ENCODE measurements around the gene SLC35A2.

The SLC35A2 gene

DNA sequence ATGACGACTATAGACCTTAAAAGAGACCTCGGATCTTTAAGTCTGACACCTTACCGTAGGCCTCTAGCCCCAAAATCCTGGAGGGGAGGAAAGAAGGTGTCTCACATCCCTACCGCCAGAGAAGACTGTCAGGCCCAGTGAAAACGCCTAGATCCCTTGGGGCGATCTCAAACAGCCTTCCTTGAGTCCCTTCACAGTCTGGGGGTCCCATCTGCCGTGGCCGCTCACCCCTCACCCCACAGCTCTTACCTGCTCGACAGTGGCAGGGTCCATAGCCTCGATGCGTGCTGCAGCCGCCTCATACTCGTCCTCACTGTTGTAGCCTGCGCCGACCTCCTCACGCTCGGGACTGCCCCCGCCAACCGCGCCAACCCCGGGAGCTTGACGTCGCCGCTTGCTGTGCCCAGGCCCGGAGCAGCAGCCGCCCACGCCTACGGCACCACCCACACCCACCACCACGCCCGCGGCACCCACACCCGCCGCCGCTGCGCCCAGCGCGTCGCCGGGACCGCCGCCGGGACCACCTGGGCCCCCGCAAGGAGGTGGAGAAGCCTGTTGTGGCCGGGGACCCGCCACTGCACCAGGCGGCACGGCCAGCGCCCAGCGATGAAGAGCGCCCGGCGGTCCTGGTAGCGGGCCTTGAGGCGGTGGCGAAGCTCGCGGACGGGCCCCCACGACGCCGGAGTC is 45.4 kb upstream of the SLC35A2 start:
- H3K27ac ChIP-seq (ENCODE audit: insufficient read depth in 1 of 2, low read depth in 1 of 2, low read length in 2 of 2, poor library complexity in 1 of 2, severe bottlenecking in 2 of 2): peak overlapping the region; percentile 34 to 88
- peaks cover 2 to 17% (median 5%) of the 10 kb centered on the region in 4 experiments for H3K36me3 ChIP-seq (ENCODE audit: control insufficient read depth in 4 of 4, insufficient read depth in 4 of 4, low read length in 3 of 4)
- WGBS (ENCODE audit: insufficient coverage): 44% methylated on average over 41 of the region's 61 CpGs
- H3K9me3 ChIP-seq (ENCODE audit: control extremely low read depth in 1 of 5, control insufficient read depth in 4 of 5, insufficient read depth in 2 of 5, low read depth in 1 of 5, low read length in 4 of 5): peaks cover 0 to 2% (median 0%) of the 10 kb centered on the region in 5 experiments
- no peaks in the 10 kb centered on the region for H3K27me3 ChIP-seq (replicated peaks in 2 of 5; ENCODE audit: control insufficient read depth in 4 of 5, insufficient read depth in 5 of 5, low read length in 4 of 5)
- ChIA-PET CTCF (interaction anchor here (1.1 to 3.5 kb wide), 3 partner anchors 8 to 18 kb away, joined by 3 to 24 read pairs (median 5); no protein-coding TSS in a partner anchor), POLR2A (interaction anchor here (1.3 kb wide), 1 partner anchor 59 kb away, joined by 3 read pairs; the partner anchor contains the start of genes PQBP1 and TIMM17B)
- peak in 2 of 3 donors; percentile 27 to 37 for DNase-seq
- H3K4me3 ChIP-seq (ENCODE audit: control insufficient read depth in 1 of 7, extremely low read depth in 1 of 7, insufficient read depth in 4 of 7, low read depth in 2 of 7, low read length in 6 of 7): peak overlapping the region; percentile 35 to 87 (median 71)
- H3K4me1 ChIP-seq (ENCODE audit: control extremely low read depth in 1 of 4, control insufficient read depth in 4 of 4, insufficient read depth in 4 of 4, low read length in 3 of 4): peaks cover 14 to 61% (median 22%) of the 10 kb centered on the region in 4 experiments

DNA sequence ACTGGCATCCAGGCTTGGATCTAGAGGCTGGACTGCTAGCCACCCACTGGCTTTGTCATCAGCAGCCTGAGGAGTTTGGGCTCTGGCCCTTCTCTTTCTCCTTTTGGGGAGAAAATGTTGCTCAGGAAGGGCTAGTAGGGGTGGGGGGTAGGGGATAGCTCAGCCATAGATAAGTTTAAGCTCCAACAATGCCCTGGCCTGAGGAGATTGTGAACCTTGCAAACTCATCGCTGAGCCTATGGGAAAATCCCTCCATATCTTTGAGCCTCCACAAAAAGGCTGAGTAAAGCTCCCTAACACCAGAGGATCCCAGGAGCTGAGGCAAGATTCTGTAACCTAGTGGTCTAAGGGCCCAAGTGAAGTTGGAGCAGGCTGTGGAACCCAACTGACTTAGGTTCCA is 37.1 kb upstream of the SLC35A2 start:
- H3K4me3 ChIP-seq (ENCODE audit: control insufficient read depth in 1 of 7, extremely low read depth in 1 of 7, insufficient read depth in 4 of 7, low read depth in 2 of 7, low read length in 6 of 7): no peak overlapping the region
- no peaks in the 10 kb centered on the region for H3K27me3 ChIP-seq (replicated peaks in 2 of 5; ENCODE audit: control insufficient read depth in 4 of 5, insufficient read depth in 5 of 5, low read length in 4 of 5)
- peaks cover 0 to 5% (median 3%) of the 10 kb centered on the region in 4 experiments for H3K36me3 ChIP-seq (ENCODE audit: control insufficient read depth in 4 of 4, insufficient read depth in 4 of 4, low read length in 3 of 4)
- no peaks in the 10 kb centered on the region for H3K9me3 ChIP-seq (ENCODE audit: control extremely low read depth in 1 of 5, control insufficient read depth in 4 of 5, insufficient read depth in 2 of 5, low read depth in 1 of 5, low read length in 4 of 5)
- H3K4me1 ChIP-seq (ENCODE audit: control extremely low read depth in 1 of 4, control insufficient read depth in 4 of 4, insufficient read depth in 4 of 4, low read length in 3 of 4): peaks cover 0 to 22% (median 8%) of the 10 kb centered on the region in 4 experiments
- CTCF ChIA-PET: interaction anchor here (0.6 to 2.3 kb wide), 3 partner anchors 8 to 57 kb away, joined by 3 to 7 read pairs (median 3); partner anchors contain the start of gene OTUD5
- DNase-seq: no peak
- no peak overlapping the region for H3K27ac ChIP-seq (ENCODE audit: insufficient read depth in 1 of 2, low read depth in 1 of 2, low read length in 2 of 2, poor library complexity in 1 of 2, severe bottlenecking in 2 of 2)
- 100% methylated on average over 1 of the region's 1 CpG for WGBS (ENCODE audit: insufficient coverage)
- POLR2A ChIA-PET: no interaction called here

- peaks cover 0 to 31% (median 27%) of the 10 kb centered on the region in 4 experiments for H3K4me1 ChIP-seq (ENCODE audit: control extremely low read depth in 1 of 4, control insufficient read depth in 4 of 4, insufficient read depth in 4 of 4, low read length in 3 of 4)
- H3K36me3 ChIP-seq (ENCODE audit: control insufficient read depth in 4 of 4, insufficient read depth in 4 of 4, low read length in 3 of 4): peaks cover 0 to 11% (median 3%) of the 10 kb centered on the region in 4 experiments
- H3K9me3 ChIP-seq (ENCODE audit: control extremely low read depth in 1 of 5, control insufficient read depth in 4 of 5, insufficient read depth in 2 of 5, low read depth in 1 of 5, low read length in 4 of 5): no peaks in the 10 kb centered on the region
- H3K4me3 ChIP-seq (ENCODE audit: control insufficient read depth in 1 of 7, extremely low read depth in 1 of 7, insufficient read depth in 4 of 7, low read depth in 2 of 7, low read length in 6 of 7): no peak overlapping the region
- CTCF ChIA-PET: interaction anchor here (0.6 to 3.5 kb wide), 13 partner anchors 9 to 314 kb away, joined by 3 to 24 read pairs (median 5); partner anchors contain the start of gene OTUD5
- no peaks in the 10 kb centered on the region for H3K27me3 ChIP-seq (replicated peaks in 2 of 5; ENCODE audit: control insufficient read depth in 4 of 5, insufficient read depth in 5 of 5, low read length in 4 of 5)
- WGBS (ENCODE audit: insufficient coverage): 48% methylated on average over 5 of the region's 8 CpGs
- DNase-seq: peak; percentile 30 to 59 (median 50)
- H3K27ac ChIP-seq (ENCODE audit: insufficient read depth in 1 of 2, low read depth in 1 of 2, low read length in 2 of 2, poor library complexity in 1 of 2, severe bottlenecking in 2 of 2): peak overlapping the region in 1 of 2 experiments; percentile 34
- POLR2A ChIA-PET: interaction anchor here (0.8 to 1.3 kb wide), 2 partner anchors 9 to 26 kb away, joined by 3 to 5 read pairs; no protein-coding TSS in a partner anchor
These were observed 34.3 kb upstream of the SLC35A2 start for GRCh38 chrX:48945517-48946348.

DNA sequence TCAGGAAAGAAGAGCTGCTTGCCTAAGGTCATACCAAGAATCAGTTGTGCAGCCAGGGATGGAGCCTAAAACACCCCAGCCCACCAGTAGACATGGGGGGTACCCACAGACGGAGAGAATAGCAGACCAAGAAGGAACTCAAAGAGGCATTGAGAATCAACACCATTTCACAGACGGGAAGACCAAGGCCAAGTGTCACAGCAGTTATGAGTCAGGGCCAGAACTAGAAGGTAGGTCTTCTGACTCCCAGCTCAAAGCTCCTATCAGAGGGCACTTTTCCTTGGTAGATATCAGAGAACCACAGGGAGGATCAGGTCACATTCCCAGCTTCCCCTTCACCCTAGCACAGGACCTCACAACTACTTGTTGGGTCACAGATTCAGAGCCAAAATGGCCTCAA is 31.4 kb upstream of the SLC35A2 start:
- DNase-seq: no peak
- Histone ChIP-seq H3K27me3 (replicated peaks in 2 of 5; ENCODE audit: control insufficient read depth in 4 of 5, insufficient read depth in 5 of 5, low read length in 4 of 5) (peaks cover 0 to 4% (median 0%) of the 10 kb centered on the region in 5 experiments), H3K27ac (ENCODE audit: insufficient read depth in 1 of 2, low read depth in 1 of 2, low read length in 2 of 2, poor library complexity in 1 of 2, severe bottlenecking in 2 of 2) (peak overlapping the region in 1 of 2 experiments; percentile 37), H3K4me1 (ENCODE audit: control extremely low read depth in 1 of 4, control insufficient read depth in 4 of 4, insufficient read depth in 4 of 4, low read length in 3 of 4) (peaks cover 15 to 59% (median 54%) of the 10 kb centered on the region in 4 experiments), H3K36me3 (ENCODE audit: control insufficient read depth in 4 of 4, insufficient read depth in 4 of 4, low read length in 3 of 4) (peaks cover 0 to 9% (median under 1%) of the 10 kb centered on the region in 4 experiments), H3K9me3 (ENCODE audit: control extremely low read depth in 1 of 5, control insufficient read depth in 4 of 5, insufficient read depth in 2 of 5, low read depth in 1 of 5, low read length in 4 of 5) (no peaks in the 10 kb centered on the region), H3K4me3 (ENCODE audit: control insufficient read depth in 1 of 7, extremely low read depth in 1 of 7, insufficient read depth in 4 of 7, low read depth in 2 of 7, low read length in 6 of 7) (no peak overlapping the region)
- CTCF ChIA-PET: interaction anchor here (1.0 to 1.3 kb wide), 2 partner anchors 22 to 31 kb away, joined by 3 to 5 read pairs; partner anchors contain the start of gene SLC35A2
- 80% methylated on average over 1 of the region's 2 CpGs for WGBS (ENCODE audit: insufficient coverage)
- POLR2A ChIA-PET: no interaction called here

DNA sequence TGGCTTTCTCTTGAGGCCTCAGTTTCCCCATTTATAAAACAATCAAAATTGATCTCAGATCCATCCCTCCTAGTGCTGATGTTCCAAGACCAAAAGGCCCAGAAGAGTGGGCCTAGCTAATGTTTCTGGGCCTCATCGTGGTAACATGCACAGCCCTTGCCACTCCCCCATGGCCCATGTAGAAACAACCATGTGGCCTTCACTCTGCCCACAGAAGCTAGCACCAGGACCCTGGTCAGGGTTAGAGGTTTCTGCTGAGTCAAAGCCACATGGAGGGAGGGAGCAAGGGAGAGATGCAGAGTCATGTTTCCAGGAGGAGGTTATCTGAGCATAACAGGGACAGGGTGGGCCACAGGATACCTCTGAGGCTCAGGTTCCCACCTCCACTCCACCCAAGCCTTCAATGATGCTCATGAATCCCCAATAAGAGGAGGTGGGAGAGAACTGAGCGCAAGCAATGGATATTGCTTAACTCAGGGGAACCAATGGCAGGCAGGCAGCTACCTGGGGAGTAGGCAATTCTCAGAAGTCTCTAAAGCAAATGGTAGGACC is 29.0 kb upstream of the SLC35A2 start:
- peaks cover 0 to 9% (median under 1%) of the 10 kb centered on the region in 4 experiments for H3K36me3 ChIP-seq (ENCODE audit: control insufficient read depth in 4 of 4, insufficient read depth in 4 of 4, low read length in 3 of 4)
- CTCF ChIA-PET: interaction anchor here (0.6 to 2.0 kb wide), 3 partner anchors 13 to 43 kb away, joined by 5 to 9 read pairs (median 5); no protein-coding TSS in a partner anchor
- POLR2A ChIA-PET: interaction anchor here (1.0 kb wide), 1 partner anchor 12 kb away, joined by 3 read pairs; no protein-coding TSS in a partner anchor
- peak overlapping the region in 2 of 7 experiments; percentile 4 to 23 for H3K4me3 ChIP-seq (ENCODE audit: control insufficient read depth in 1 of 7, extremely low read depth in 1 of 7, insufficient read depth in 4 of 7, low read depth in 2 of 7, low read length in 6 of 7)
- H3K4me1 ChIP-seq (ENCODE audit: control extremely low read depth in 1 of 4, control insufficient read depth in 4 of 4, insufficient read depth in 4 of 4, low read length in 3 of 4): peaks cover 21 to 76% (median 70%) of the 10 kb centered on the region in 4 experiments
- no peaks in the 10 kb centered on the region for H3K9me3 ChIP-seq (ENCODE audit: control extremely low read depth in 1 of 5, control insufficient read depth in 4 of 5, insufficient read depth in 2 of 5, low read depth in 1 of 5, low read length in 4 of 5)
- peaks cover 0 to 4% (median 0%) of the 10 kb centered on the region in 5 experiments for H3K27me3 ChIP-seq (replicated peaks in 2 of 5; ENCODE audit: control insufficient read depth in 4 of 5, insufficient read depth in 5 of 5, low read length in 4 of 5)
- H3K27ac ChIP-seq (ENCODE audit: insufficient read depth in 1 of 2, low read depth in 1 of 2, low read length in 2 of 2, poor library complexity in 1 of 2, severe bottlenecking in 2 of 2): peak overlapping the region in 1 of 2 experiments; percentile 80
- peak in 2 of 3 donors; percentile 60 to 62 for DNase-seq
- WGBS (ENCODE audit: insufficient coverage): 80% methylated on average over 2 of the region's 2 CpGs

- CTCF ChIA-PET: interaction anchor here (1.1 to 2.0 kb wide), 4 partner anchors 12 to 42 kb away, joined by 3 to 9 read pairs (median 5); partner anchors contain the start of genes PQBP1 and TIMM17B
- H3K27me3 ChIP-seq (replicated peaks in 2 of 5; ENCODE audit: control insufficient read depth in 4 of 5, insufficient read depth in 5 of 5, low read length in 4 of 5): peaks cover 0 to 4% (median 0%) of the 10 kb centered on the region in 5 experiments
- peak overlapping the region in 1 of 7 experiments; percentile 38 for H3K4me3 ChIP-seq (ENCODE audit: control insufficient read depth in 1 of 7, extremely low read depth in 1 of 7, insufficient read depth in 4 of 7, low read depth in 2 of 7, low read length in 6 of 7)
- 46% methylated on average over 3 of the region's 3 CpGs for WGBS (ENCODE audit: insufficient coverage)
- H3K36me3 ChIP-seq (ENCODE audit: control insufficient read depth in 4 of 4, insufficient read depth in 4 of 4, low read length in 3 of 4): peaks cover under 1 to 13% (median 5%) of the 10 kb centered on the region in 4 experiments
- H3K4me1 ChIP-seq (ENCODE audit: control extremely low read depth in 1 of 4, control insufficient read depth in 4 of 4, insufficient read depth in 4 of 4, low read length in 3 of 4): peaks cover 22 to 81% (median 77%) of the 10 kb centered on the region in 4 experiments
- H3K9me3 ChIP-seq (ENCODE audit: control extremely low read depth in 1 of 5, control insufficient read depth in 4 of 5, insufficient read depth in 2 of 5, low read depth in 1 of 5, low read length in 4 of 5): no peaks in the 10 kb centered on the region
- H3K27ac ChIP-seq (ENCODE audit: insufficient read depth in 1 of 2, low read depth in 1 of 2, low read length in 2 of 2, poor library complexity in 1 of 2, severe bottlenecking in 2 of 2): peak overlapping the region; percentile 62 to 80
- peak in 2 of 3 donors; percentile 31 to 46 for DNase-seq
- POLR2A ChIA-PET: interaction anchor here (1.0 to 1.7 kb wide), 2 partner anchors 13 to 104 kb away, joined by 3 to 6 read pairs; partner anchors contain the start of gene TFE3
These were observed 28.2 kb upstream of the SLC35A2 start for GRCh38 chrX:48939524-48940228.

All from common myeloid progenitor, CD34-positive (primary cell).